CD4-positive, alpha-beta T cell (primary cell): ENCODE results near the gene CDT1. TPM values are rescaled to one million over a fixed set of nuclear protein-coding genes. Genes with fewer than 3 reads are reported as not detected.

Source experiments
- ATAC-seq: fragments of 200-7000 bp; cut with Tn5 transposase; one replicate; pipeline ENCODE4 v1.10.0; 2022; ENCODE audit warnings: mild to moderate bottlenecking; ENCODE audit not compliant: poor library complexity
- CTCF ChIA-PET: fragments of 350-600 bp; sonication (Branson Sonifier 250); formaldehyde crosslinking; loops from one replicate; lab custom pipeline; 2021; ENCODE audit warnings: antibody characterized with exemption, inconsistent platforms; lab: Charles Lee
- POLR2A ChIA-PET: fragments of 350-600 bp; sonication (Branson Sonifier 250); formaldehyde crosslinking; loops from one replicate; lab custom pipeline; 2021; ENCODE audit warnings: antibody characterized with exemption, inconsistent platforms; lab: Charles Lee
- DNase-seq, 14 experiments: peaks; one replicate each; pipeline ENCODE4 v3.0.0-alpha.2; 2013 to 2020; ENCODE audit warnings: mixed read lengths in 2 of 14
- H3K27ac ChIP-seq, 2 donors: one replicate each; pipeline versions ENCODE4 v1.5.1 to v1.7.0; 2013; ENCODE audit warnings: low read length in 2 of 2, low read depth in 1 of 2, mild to moderate bottlenecking in 1 of 2
- H3K27me3 ChIP-seq, 2 experiments: 1 replicate in 1 of 2; 2 replicates in 1 of 2; pipeline versions ENCODE4 v1.6.1 to v1.7.0; 2013; ENCODE audit warnings: low read length in 2 of 2, control low read depth in 1 of 2, mild to moderate bottlenecking in 1 of 2, moderate library complexity in 1 of 2; ENCODE audit not compliant: insufficient read depth in 2 of 2, control insufficient read depth in 1 of 2
- H3K36me3 ChIP-seq: one replicate; pipeline ENCODE4 v1.6.1; 2013; ENCODE audit warnings: low read length, control low read depth; ENCODE audit not compliant: insufficient read depth
- H3K4me1 ChIP-seq: one replicate; pipeline ENCODE4 v1.6.1; 2013; ENCODE audit warnings: low read length, control low read depth; ENCODE audit not compliant: insufficient read depth
- H3K4me3 ChIP-seq: one replicate; pipeline ENCODE4 v1.5.1; 2013; ENCODE audit warnings: mild to moderate bottlenecking, low read length, moderate library complexity
- H3K9me3 ChIP-seq, 2 experiments: 1 replicate in 1 of 2; 2 replicates in 1 of 2; pipeline versions ENCODE4 v1.6.1 to v1.7.0; 2013; ENCODE audit warnings: low read length in 2 of 2, mild to moderate bottlenecking in 2 of 2, control low read depth in 1 of 2, moderate library complexity in 1 of 2; ENCODE audit not compliant: control insufficient read depth in 1 of 2, insufficient read depth in 1 of 2
- H3K27ac Mint-ChIP-seq: one replicate; pipeline ENCODE4 v1.8.0; 2020; ENCODE audit warnings: mixed read lengths
- H3K27me3 Mint-ChIP-seq: one replicate; pipeline ENCODE4 v1.8.0; 2021; ENCODE audit warnings: mixed read lengths
- H3K36me3 Mint-ChIP-seq: one replicate; pipeline ENCODE4 v1.8.0; 2021; ENCODE audit warnings: low read depth, mixed read lengths
- H3K4me1 Mint-ChIP-seq: one replicate; pipeline ENCODE4 v1.8.0; 2021; ENCODE audit warnings: low read depth, mixed read lengths
- H3K4me3 Mint-ChIP-seq: one replicate; pipeline ENCODE4 v1.8.0; 2020; ENCODE audit warnings: mild to moderate bottlenecking, mixed read lengths
- H3K9me3 Mint-ChIP-seq: one replicate; pipeline ENCODE4 v1.8.0; 2020; ENCODE audit warnings: mixed read lengths
- CTCF ChIP-seq: fragments of 200-600 bp; IDR thresholded peaks from one replicate; pipeline ENCODE4 v1.8.0; 2022; ENCODE audit warnings: antibody characterized with exemption, mild to moderate bottlenecking
- intact Hi-C, 2 experiments: fragments of 100-400 bp; cut with DNase I in 1 of 2; cut with micrococcal nuclease in 1 of 2; formaldehyde crosslinking; loops; one replicate each; pipeline versions ENCODE4 v1.15.1 to v1.9.0; 2023 to 2025; cut with DNase I, micrococcal nuclease
- total RNA-seq, 174 experiments: library from RNA in 2 of 174; stranded (reverse) in 2 of 174; gene quantifications; one replicate each; pipeline ENCODE4 v1.2.3 and lab custom pipeline; 2021 to 2026

Gene CDT1
- total RNA-seq, 2 experiments from 2014 or later: 0.47 to 1.0 TPM

- H3K4me1 ChIP-seq: no peaks in the 10 kb centered on the region
- H3K27me3 ChIP-seq: no peaks in the 10 kb centered on the region
- Mint-ChIP-seq H3K36me3 (peaks cover 10% of the 10 kb centered on the region), H3K27me3 (no peaks in the 10 kb centered on the region), H3K27ac (no peak overlapping the region), H3K4me3 (no peak overlapping the region), H3K9me3 (no peaks in the 10 kb centered on the region), H3K4me1 (no peaks in the 10 kb centered on the region)
- ChIA-PET CTCF (no interaction called here), POLR2A (no interaction called here)
- TF ChIP-seq CTCF: no peak
- peaks cover 27% of the 10 kb centered on the region for H3K36me3 ChIP-seq
- no peak overlapping the region for H3K27ac ChIP-seq
- ATAC-seq: no peak
- DNase-seq: no peak
- H3K9me3 ChIP-seq: no peaks in the 10 kb centered on the region
- intact Hi-C loops: no loop called here
- H3K4me3 ChIP-seq: no peak overlapping the region
Observed at GRCh38 chr16:88839026-88839529, 35.5 kb downstream of the CDT1 start.

- Histone ChIP-seq H3K36me3 (peaks cover 27% of the 10 kb centered on the region), H3K4me1 (no peaks in the 10 kb centered on the region), H3K27me3 (no peaks in the 10 kb centered on the region), H3K27ac (no peak overlapping the region), H3K4me3 (no peak overlapping the region), H3K9me3 (no peaks in the 10 kb centered on the region)
- no peak for TF ChIP-seq CTCF
- CTCF ChIA-PET: no interaction called here
- H3K4me3 Mint-ChIP-seq: no peak overlapping the region
- no peaks in the 10 kb centered on the region for H3K27me3 Mint-ChIP-seq
- intact Hi-C loops: no loop called here
- no peaks in the 10 kb centered on the region for H3K9me3 Mint-ChIP-seq
- POLR2A ChIA-PET: no interaction called here
- H3K27ac Mint-ChIP-seq: no peak overlapping the region
- H3K36me3 Mint-ChIP-seq: peaks cover 10% of the 10 kb centered on the region
- no peaks in the 10 kb centered on the region for H3K4me1 Mint-ChIP-seq
- ATAC-seq (no peak), DNase-seq (no peak)
Observed at GRCh38 chr16:88839745-88840599, 36.4 kb downstream of the CDT1 start.

GRCh38 chr16:88840600-88841215 lies 37.1 kb downstream of the CDT1 start:
- no peaks in the 10 kb centered on the region for H3K4me1 ChIP-seq
- no peak overlapping the region for H3K27ac ChIP-seq
- intact Hi-C loops: no loop called here
- no peaks in the 10 kb centered on the region for H3K9me3 ChIP-seq
- no peaks in the 10 kb centered on the region for H3K27me3 ChIP-seq
- Mint-ChIP-seq H3K4me1 (no peaks in the 10 kb centered on the region), H3K36me3 (peaks cover 10% of the 10 kb centered on the region), H3K4me3 (no peak overlapping the region), H3K27me3 (no peaks in the 10 kb centered on the region), H3K9me3 (no peaks in the 10 kb centered on the region), H3K27ac (no peak overlapping the region)
- H3K4me3 ChIP-seq: no peak overlapping the region
- DNase-seq (no peak), ATAC-seq (no peak)
- TF ChIP-seq CTCF: no peak
- peaks cover 27% of the 10 kb centered on the region for H3K36me3 ChIP-seq
- POLR2A ChIA-PET: no interaction called here
- CTCF ChIA-PET: no interaction called here
